Stimulated activated CD4-positive, alpha-beta T cell treated with anti-CD3 and anti-CD28 coated beads, Interleukin-4, amount 100 ng/mL, for 1 hour (primary cell): ENCODE data around the gene OTUB2.

ENCODE experiments used
- DNase-seq: peaks from one replicate; pipeline ENCODE4 v3.0.0-alpha.2; 2020

OTUB2 gene

DNA sequence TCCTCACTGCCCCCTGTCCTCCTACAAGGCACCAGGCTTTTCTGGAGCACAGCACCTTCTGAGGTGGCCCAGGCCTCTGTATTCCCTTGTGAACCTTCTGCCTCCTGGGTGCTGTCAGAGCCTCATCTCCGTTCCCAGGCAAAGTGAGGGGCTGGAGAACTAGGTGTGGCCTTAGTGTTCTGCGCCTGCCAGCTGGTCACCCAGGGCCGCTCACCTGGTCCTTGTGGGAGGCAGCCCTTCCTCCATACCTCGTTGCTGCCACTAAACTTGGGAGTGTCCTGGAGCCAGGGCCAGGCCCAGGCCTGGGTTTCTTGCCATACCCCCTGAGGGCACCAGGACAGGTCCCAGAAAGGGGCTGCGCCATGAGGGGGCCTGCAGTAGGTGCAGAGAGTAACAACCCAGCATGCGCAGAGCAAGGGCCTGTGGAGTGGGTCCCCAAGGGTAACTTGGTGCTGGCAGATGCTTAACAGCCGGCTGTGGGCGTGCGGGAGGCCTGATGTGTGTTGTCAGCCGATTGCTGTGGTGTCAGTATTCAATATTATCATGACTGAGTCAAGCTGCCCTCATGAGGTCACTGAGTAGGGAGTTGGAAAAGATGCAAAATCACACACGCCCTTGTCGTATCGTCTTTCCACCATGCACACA, 17.1 kb downstream of the OTUB2 start:
- DNase-seq, result no peak

DNA sequence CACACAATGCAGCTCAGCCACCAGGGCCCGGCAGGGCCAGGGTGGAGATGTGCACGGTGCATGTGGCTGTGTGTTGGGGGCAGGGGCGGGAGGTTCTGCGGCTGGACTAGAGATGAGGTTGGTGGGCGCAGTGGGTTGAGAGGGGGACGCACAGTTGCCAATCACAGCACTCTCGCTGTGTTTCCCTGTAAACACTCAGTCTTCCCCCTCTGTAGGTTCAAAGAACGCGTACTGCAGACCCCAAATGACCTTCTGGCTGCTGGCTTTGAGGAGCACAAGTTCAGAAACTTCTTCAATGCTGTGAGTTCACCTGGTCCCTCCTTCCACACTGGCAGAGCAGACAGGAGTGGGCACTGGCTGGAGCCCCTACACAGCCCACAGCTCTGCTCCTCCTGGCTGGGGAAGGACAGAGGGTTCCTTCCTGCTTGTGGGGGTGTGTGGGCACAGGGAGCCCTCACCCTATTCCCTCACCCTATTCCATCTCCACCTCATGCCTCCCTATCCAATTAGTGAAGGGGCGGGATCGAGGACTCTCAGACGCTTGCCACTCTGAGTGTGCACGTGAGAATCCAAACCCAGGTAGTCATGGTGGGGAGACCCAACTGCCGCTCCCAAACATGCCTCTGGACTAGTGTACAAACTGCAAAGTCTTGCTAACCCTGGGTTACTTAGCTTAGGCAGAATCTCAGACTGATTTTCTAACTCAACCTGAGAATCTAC, 17.8 kb downstream of the OTUB2 start:
- DNase-seq, result no peak

DNA sequence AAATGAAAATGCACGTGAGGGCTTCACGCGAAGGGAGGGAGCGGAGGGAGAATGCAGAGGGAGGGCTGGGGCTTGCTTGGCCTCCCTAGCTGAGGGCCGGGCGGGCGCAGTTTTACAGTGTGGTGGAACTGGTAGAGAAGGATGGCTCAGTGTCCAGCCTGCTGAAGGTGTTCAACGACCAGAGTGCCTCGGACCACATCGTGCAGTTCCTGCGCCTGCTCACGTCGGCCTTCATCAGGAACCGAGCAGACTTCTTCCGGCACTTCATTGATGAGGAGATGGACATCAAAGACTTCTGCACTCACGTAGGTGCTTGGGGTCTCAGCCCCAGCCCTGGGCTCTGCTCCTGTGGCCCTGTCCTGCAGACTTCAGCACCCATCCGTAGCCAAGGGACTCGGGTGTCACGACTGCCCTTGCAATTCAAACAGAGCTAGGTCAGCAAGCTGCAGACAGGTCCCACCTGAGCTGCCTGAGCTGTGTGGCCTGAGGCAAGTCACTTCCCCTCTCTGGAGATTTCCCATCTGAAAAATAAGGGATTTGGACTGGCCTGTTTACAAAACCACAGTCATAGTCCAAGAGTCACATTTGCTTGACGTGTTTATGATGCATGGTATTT, 18.4 kb downstream of the OTUB2 start:
- no peak for DNase-seq

DNA sequence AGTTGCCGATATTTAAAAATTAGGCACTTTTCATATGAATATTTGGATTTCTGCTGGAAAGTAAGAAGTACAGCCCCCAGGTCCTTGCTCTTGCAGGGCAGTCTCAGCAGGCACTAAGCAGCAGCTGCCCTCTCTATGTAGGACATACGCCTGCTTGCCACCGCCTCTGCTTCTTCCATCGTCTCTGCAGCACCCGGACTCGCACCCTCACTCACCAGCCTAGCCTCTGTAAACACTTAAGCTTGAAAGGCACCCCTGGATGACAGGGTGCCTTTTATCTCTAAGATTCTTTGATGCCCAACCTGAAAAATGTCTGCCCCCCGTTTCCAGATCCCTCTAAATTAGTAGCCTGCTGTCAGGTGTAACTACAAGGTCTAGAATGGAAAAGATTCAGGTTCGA, 19.0 kb downstream of the OTUB2 start:
- DNase-seq, result no peak

DNA sequence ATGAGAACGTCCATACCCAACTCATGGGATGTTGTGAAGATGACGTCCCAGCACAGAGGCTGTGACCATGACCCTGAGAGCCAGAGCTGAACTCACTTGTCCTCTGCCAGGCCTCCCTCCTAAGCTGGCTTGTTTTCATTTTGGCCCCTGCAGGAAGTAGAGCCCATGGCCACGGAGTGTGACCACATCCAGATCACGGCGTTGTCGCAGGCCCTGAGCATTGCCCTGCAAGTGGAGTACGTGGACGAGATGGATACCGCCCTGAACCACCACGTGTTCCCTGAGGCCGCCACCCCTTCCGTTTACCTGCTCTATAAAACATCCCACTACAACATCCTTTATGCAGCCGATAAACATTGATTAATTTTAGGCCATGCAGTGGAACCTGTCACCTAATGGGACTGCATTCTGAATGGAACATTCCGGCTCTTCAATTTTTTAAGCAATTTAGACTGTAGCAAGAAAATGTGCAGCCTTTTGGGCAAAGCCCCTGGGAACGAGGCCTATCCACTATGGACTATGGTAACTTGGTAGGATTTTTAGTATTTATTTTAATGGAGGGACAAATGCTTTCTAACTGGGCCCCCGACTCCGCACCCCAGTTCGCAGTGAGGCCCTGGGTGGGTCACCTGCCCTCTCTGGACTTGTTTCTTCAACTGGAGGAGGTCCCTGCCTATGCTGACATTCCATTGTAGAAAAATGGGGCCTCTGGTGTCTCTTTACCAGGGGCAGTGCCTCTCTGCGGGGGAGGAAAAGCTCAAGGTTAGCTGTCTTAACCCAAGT, 19.6 kb downstream of the OTUB2 start:
- DNase-seq, result no peak

DNA sequence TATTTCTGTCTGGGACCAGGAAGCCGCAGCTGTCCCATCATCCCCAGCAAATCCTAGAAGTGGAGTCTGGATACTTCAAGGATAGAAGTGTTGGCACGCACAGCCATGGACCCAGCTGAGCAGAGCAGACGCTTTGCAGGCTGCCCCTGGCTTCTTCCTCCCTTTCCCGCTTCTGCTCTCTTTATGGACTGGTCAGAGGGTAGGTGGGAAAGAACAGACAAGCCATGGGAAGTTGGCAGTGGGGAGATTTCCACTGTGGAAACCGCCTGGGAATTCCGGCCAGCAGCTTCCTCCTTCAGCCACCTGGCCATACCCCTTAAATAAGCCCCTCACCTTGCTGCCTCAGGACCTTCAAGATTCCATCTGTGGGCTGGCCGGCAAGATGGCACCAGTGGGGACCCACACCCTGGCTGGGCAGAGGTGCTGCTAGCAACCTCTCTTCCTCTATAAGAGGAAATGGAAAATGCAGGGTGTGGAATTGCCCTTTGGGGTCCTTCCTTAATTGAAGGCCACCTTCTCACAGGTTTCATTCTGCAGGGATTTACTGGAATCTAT, 20.6 kb downstream of the OTUB2 start:
- no peak for DNase-seq

DNA sequence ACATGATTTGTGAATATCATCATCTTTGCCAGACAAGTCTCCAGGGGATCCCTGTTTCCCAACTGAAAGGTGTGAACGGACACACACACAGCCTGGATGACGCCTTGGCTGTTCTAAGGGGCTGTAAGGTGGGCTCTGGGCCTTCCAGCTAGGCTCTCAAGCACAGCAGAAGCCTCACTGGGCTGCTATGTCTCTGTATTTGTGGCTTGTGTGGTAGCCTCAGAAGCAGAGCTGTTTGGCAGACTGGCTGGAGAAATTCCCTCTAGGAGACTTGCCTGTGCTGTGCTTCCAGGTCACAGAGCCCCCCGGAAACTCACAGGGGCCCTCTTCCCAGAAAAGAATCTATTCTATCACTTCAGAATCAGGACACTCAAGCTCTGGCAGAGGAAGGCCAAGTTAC, 21.4 kb downstream of the OTUB2 start:
- no peak for DNase-seq

DNA sequence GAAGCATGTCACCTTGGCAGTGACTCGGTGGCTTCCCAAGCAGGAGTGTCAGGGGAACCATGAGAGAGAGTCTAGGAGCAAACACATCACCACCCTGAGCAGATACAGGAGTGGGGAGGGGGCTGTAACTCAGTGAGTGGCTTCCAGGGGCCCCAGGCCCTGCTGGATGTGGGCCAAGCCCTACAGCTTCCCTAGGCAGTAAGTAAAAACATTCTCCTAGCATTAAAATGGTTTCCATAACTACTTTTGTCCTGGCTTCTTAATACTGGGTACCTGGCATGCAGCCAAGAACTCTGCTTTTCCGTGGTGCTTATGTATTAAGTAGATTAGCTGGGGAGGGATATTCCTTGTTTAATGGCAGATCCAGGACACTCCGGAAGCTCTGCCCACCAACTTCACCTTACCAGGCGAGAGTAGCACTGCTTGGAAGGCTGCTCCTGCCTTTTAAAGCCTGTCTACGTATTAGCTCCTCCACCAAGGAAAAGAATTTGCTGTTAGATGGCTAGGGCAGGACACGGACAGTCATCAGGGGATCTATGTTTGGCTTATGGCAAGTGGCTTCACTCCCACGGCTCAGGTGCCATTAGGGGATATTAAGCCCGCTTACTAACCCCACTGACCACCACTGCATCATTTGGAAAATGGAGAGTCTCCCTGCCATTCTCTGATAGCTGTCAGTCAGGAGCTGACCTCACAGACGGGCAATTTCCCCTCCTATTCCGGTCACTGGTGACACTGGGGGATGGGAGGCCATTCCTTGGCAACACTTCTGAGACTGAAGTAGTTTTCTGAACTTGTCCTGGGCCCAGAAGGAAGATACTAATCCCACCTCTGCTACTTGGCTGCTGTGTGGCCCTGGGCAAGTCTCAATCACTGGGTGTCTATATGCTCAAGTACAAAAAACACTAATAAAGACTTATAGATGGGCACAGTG, 22.8 kb downstream of the OTUB2 start:
- no peak for DNase-seq

DNA sequence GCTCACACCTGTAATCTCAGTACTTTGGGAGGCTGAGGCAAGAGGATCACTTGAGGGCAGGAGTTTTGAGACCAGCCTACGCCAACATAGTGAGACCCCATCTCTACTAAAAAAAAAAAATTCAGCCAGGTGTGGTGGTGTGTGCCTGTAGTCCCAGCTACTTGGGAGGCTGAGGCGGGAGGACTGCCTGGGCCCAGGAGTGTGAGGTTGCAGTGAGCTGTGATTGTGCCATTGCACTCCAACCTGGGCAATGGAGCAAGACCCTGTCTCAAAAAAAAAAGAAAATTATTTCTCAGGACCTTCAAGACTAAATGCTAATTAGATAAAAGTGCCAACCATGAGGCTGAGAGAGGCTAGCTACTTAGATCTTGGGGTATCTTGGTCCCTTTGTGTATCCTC, 23.5 kb downstream of the OTUB2 start:
- no peak for DNase-seq

DNA sequence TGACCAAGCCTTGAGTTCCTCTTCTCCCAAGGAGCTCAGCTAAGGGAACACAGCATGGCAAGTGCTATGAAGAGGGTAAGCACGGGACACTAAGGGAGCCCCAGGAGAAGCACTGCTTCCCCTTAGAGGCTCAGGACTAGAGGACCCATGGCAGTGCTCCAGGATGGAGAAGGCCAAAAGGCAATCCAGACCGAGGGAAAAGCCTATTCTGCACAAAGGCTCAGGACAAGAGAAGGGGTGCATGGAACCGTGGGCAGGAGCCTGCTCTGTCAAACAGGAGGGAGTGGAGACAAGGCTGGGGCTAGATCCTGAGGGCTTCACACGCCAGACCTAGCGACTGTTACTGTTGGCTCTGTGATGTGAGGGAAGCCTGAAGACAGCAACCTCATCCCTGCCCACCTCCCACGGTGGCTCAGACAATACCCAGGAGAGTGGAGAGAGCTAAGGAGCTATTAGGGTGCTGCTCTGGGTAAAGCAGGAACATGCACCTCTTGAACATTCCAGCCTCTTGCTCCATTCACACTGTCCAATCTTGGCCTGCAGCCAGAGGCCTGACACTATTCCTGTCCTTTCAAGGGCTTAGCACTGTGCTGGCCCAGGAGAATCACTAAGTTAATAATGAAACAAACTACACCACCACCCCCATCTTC, 24.2 kb downstream of the OTUB2 start:
- DNase-seq, result no peak

DNA sequence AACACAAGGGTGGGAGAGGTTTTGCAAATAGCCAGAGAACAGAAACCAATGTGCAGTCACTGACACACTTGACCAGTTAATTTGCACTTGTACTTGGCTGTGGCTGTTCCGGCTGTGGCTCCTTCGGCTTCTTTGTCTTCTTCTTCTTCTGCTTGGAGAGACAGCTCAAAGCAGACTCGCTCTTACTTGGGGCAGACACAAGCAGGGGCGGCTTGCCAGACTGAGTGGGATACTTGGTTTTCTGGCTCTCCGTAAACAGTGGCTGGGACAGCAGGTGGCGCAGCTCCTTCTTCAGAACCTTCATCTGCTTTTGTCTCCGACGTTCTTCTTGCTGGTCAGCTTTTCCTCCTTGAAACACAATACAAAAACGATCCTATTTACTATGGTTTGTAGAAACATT, 25.0 kb downstream of the OTUB2 start:
- DNase-seq, result no peak

DNA sequence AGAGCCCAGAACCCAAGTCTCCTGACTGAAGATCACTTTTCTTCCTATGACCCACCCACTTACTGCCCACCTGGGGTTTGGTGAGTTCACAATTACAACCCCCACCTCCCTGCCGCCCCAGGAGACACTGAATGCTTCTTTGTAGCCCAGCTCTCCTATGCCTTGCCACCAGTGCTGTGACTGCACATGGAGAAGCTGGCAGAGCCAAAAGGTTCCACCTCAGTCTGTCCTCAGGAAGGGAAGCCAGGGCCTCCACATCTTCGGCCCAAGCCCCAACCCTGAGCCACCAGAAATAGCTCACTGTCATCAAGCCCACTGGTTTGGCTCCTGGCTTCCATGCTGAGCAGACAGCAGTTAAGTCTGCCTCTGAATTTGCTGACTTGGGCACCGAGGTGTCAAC, 25.6 kb downstream of the OTUB2 start:
- DNase-seq, result no peak

DNA sequence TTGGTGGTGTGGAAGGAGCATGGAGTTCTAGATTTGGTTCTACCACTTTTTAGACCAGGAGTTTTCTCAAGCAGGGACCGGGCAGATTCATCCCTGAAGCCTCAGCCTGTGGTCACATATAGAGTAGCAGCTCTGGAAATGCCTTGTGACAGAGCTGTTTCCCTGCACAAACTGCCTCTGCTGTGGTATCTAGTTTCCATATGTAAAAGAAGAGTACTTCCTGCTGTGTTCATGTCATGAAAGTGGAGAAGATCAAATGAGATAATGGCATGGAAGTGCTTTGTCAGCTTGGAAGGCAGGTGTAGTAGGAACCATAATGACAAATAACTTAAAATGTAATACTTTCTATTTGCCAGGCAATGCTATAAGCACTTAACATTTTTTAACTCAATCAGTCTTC, 26.1 kb downstream of the OTUB2 start:
- no peak for DNase-seq

DNA sequence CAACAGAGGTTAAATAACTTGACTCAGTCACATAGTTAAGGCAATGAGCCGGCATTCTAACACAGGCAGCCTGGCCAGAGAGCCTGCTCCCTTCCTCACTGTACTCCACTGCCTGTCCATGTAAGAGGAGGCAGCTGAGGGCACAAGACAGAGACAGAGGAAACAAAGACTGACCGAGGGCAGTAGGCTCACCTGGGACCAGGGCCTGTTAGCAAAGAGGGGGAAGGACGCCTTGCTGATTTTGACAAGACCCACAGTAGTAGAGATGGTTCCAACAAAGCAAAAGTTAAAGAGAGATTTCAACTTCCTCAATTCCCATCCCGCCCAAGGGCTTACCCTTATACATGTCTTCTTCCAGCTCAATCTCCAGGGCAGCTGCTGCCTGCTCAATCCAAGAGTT, 26.5 kb downstream of the OTUB2 start:
- DNase-seq, result no peak

DNA sequence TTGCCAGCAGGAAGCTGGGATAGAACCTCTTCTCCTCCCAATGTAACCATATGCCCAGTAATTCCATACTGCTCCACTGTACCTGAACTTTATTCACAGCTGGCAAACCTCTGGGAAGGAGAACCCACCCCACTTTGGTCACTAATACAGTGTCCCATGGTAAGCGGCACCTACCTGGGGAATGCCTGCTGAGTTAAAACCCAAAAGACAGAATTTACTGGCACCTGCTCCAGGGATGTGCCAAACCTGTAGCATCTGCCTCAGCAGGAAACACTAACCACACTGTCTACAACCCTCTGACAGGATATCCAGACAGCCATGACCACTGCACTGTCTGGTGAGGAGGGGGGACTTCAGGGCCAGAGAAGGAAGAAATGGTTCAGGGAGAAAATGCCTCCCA, 28.3 kb downstream of the OTUB2 start:
- DNase-seq, result no peak

DNA sequence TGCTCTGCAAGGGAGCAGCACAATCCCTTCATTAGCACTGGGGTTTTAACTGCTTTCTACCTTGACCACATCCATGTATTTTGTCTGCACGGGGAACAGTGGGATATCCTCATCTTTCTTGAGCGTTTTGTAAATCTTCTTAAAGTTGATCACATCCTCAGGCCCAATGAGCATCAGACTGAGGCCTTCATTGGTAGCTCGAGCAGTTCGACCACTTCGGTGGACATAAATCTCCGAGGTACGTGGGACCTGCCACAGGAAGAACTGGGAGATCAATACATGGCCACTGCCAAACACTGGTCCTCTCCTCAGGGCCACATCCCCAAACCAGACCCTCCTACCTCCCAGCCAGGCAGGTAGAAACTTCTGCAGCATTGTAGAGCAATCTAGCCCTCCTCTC, 28.8 kb downstream of the OTUB2 start:
- no peak for DNase-seq

DNA sequence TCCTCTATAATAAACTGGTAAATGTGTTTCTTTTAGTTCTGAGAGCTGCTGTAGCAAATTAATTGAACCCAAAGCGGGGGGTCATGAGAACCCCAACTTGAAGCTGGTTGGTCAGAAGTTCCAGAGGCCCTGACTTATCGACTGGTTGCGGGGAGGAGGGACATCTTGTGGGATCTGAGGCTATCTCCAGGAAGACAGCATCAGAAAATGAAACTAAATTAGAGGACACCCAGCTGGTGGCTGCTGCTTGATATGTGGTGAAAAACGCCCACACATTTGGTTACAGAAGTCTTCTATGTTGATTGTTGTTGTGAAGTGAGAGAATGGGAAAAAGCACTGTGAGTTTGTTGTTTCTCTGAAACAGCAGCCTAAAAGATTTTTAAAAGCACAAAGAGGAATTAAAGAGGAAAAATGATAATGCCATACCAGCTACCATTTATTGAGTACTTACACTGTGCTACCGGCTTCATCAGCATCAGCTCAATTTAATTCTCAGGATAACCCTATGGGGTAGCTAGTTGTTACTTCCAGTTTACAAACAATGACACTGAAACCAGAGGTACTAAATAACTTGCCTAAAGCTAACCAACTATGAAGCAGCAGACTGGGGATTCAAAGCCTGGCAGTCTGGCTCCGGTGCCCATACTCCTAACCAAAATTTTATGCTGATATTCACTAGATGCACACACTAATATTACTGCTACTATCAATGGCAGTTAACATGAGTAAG, 30.6 kb downstream of the OTUB2 start:
- DNase-seq, result no peak

DNA sequence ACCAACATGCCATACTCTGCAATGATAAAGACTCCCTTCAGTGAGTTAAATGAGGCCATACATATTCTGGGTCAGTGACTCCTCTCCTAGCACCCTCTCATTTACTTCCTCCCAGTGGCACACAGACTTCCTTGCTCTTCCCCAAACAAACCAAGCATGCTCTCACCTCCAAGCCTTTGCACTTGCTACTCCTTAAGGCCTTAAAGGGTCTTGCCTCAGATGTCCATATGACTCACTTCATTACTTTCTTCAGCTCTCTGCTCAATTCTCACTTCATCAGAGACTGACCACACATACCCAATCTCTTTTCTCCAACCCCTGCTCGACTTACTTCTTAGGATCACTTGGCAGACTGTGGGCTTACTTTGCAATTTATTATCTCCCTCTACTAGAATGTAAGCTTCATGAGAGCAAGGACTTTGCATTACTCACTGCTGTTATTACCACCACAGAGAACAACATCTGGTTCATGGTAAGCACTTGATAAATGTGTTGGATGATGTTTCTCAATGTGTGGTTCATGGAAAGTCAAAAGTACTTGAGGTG, 32.1 kb downstream of the OTUB2 start:
- no peak for DNase-seq

DNA sequence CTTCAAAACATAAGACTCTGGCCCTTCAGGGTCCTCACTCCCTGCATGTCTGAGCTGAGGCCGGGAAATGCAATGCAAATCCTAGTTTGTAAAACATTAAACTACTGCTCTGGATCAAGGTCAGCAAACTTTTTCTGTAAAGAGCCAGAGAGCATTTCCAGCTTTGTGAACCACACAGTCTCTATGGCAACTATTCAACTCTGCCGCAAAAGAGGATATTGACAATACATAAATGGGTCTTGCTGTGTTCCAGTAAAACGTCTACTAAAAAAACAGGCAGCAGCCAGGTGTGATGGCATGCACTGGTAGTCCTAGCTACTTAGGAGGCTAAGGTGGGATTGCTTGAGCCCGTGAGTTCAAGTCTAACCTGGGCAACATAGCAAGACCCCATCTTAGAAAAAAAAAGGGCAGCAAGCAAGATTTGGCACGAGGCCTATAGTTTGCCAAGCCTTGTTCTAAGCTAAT, 32.6 kb downstream of the OTUB2 start:
- no peak for DNase-seq

DNA sequence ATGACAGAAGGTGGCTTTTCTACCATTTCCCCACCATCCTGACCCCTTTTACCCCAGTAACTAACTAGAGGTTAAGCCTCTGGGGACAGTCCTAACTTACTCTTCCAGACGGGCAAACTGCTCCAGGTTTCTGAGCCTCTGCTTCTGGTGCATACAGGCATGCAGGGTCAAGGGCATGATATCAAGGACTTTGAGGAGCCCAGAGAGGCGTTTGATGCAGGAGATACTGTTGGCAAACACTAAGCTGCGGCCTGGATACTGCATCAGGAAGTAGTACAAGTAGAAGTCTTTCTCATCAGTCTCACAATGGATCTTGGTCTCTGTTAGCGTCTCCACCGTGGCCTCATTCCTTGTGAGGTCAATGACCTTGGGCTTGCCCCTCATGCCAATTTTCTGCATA, 33.9 kb downstream of the OTUB2 start:
- DNase-seq, result no peak
